Right ventricle myocardium superior (tissue), 1 donor: ENCODE data around the gene NEURL1B. TPM values are rescaled to one million over a fixed set of nuclear protein-coding genes. Genes with fewer than 3 reads are reported as not detected.
"Not testable (repeated sequence)": the region's sequence is repeated elsewhere in the genome, so short reads cannot be mapped to it uniquely, and the experiment has no call there.

ENCODE experiments used
- ATAC-seq: fragments of 200-7000 bp; cut with Tn5 transposase; one replicate; pipeline ENCODE4 v1.9.1; 2020; ENCODE audit warnings: mild to moderate bottlenecking; ENCODE audit not compliant: poor library complexity
- DNase-seq: peaks from one replicate; pipeline ENCODE4 v3.0.0-alpha.2; 2020
- intact Hi-C: fragments of 100-400 bp; cut with DNase I; formaldehyde crosslinking; loops from one replicate; pipeline ENCODE4 v1.11.2; 2022
- total RNA-seq: library from RNA; stranded (reverse); fragmentation: NEBNext Ultra II Directional; extraction: Animal tissue kit (Norgen Biotek cat#: 25700); gene quantifications from one replicate; pipeline ENCODE4 v1.2.1, GENCODE V29; 2021
- donor health status: DM: no; HTN: yes; CAD: no; lungs with severe emphysema.

The NEURL1B gene
- total RNA-seq, 1 donor from 2014 or later, result 28.8 TPM

GRCh38 chr5:172644711-172645110, 3.6 kb downstream of the NEURL1B start:
- DNase-seq, result no peak

GRCh38 chr5:172645271-172646055, 4.4 kb downstream of the NEURL1B start:
- no peak for DNase-seq
- ATAC-seq, result no peak
- intact Hi-C loops, result loop anchor here (10.0 kb wide), 1 partner anchor 61 kb away; no protein-coding TSS in a partner anchor

More at GRCh38 chr5:172644711-172645110, 3.6 kb downstream of the NEURL1B start:
- intact Hi-C loops, result loop anchor here (5.0 to 10.0 kb wide), 2 partner anchors 60 to 167 kb away; no protein-coding TSS in a partner anchor
- no peak for ATAC-seq

GRCh38 chr5:172646716-172647285, 5.7 kb downstream of the NEURL1B start:
- ATAC-seq (peak; percentile 41), DNase-seq (peak; percentile 53)
- intact Hi-C loops, result loop anchor here (10.0 kb wide), 1 partner anchor 62 kb away; no protein-coding TSS in a partner anchor

GRCh38 chr5:172647352-172648012, 6.4 kb downstream of the NEURL1B start:
- no peak for DNase-seq
- no peak for ATAC-seq
- intact Hi-C loops, result loop anchor here (10.0 kb wide), 1 partner anchor 63 kb away; no protein-coding TSS in a partner anchor

- no peak for ATAC-seq
- DNase-seq, result no peak
- intact Hi-C loops, result loop anchor here (10.0 kb wide), 1 partner anchor 63 kb away; no protein-coding TSS in a partner anchor
These were observed 6.9 kb downstream of the NEURL1B start for GRCh38 chr5:172648013-172648381.

GRCh38 chr5:172648755-172649154, 7.7 kb downstream of the NEURL1B start:
- ATAC-seq, result no peak
- intact Hi-C loops, result loop anchor here (10.0 kb wide), 1 partner anchor 64 kb away; no protein-coding TSS in a partner anchor
- no peak for DNase-seq

- DNase-seq, ATAC-seq: not testable (repeated sequence)
- intact Hi-C loops, result loop anchor here (5.0 kb wide), 1 partner anchor 36 kb away; no protein-coding TSS in a partner anchor
These were observed 15.4 kb downstream of the NEURL1B start for GRCh38 chr5:172656496-172656895.

GRCh38 chr5:172657524-172658233, 16.6 kb downstream of the NEURL1B start:
- DNase-seq, ATAC-seq: not testable (repeated sequence)
- intact Hi-C loops, result loop anchor here (5.0 kb wide), 1 partner anchor 35 kb away; no protein-coding TSS in a partner anchor

GRCh38 chr5:172658391-172658790, 17.3 kb downstream of the NEURL1B start:
- intact Hi-C loops, result loop anchor here (5.0 kb wide), 1 partner anchor 34 kb away; no protein-coding TSS in a partner anchor
- no peak for ATAC-seq
- DNase-seq, result no peak

- DNase-seq, result peak; percentile 85
- ATAC-seq, result peak; percentile 74
- intact Hi-C loops, result loop anchor here (5.0 kb wide), 1 partner anchor 33 kb away; no protein-coding TSS in a partner anchor
These were observed 18.0 kb downstream of the NEURL1B start for GRCh38 chr5:172658961-172659501.

GRCh38 chr5:172659570-172659908, 18.5 kb downstream of the NEURL1B start:
- DNase-seq, result no peak
- no peak for ATAC-seq
- intact Hi-C loops, result loop anchor here (5.0 kb wide), 1 partner anchor 33 kb away; no protein-coding TSS in a partner anchor

- DNase-seq (peak; percentile 94), ATAC-seq (peak; percentile 85)
- intact Hi-C loops, result loop anchor here (5.0 kb wide), 1 partner anchor 32 kb away; no protein-coding TSS in a partner anchor
These were observed 19.0 kb downstream of the NEURL1B start for GRCh38 chr5:172659909-172660628.

- no peak for DNase-seq
- intact Hi-C loops, result no loop called here
- no peak for ATAC-seq
These were observed 19.9 kb downstream of the NEURL1B start for GRCh38 chr5:172660974-172661373.

- intact Hi-C loops, result no loop called here
- ATAC-seq (no peak), DNase-seq (no peak)
These were observed 20.5 kb downstream of the NEURL1B start for GRCh38 chr5:172661526-172661925.

- DNase-seq, result no peak
- intact Hi-C loops, result no loop called here
- ATAC-seq, result no peak
These were observed 21.5 kb downstream of the NEURL1B start for GRCh38 chr5:172662596-172662995.

- intact Hi-C loops, result no loop called here
- DNase-seq, result no peak
- ATAC-seq, result no peak
These were observed 23.0 kb downstream of the NEURL1B start for GRCh38 chr5:172664018-172664417.

GRCh38 chr5:172664681-172665541, 23.8 kb downstream of the NEURL1B start:
- no peak for ATAC-seq
- DNase-seq, result no peak
- intact Hi-C loops, result no loop called here
